GM19099 (cell line): Measurements from ENCODE around the gene HOMER1.

Experiments
- POLR2A ChIP-seq: IDR thresholded peaks from 3 replicates; pipeline ENCODE4 v1.6.1; 2011; ENCODE audit warnings: low read depth; ENCODE audit not compliant: insufficient read length; ENCODE audit errors: extremely low read depth

The HOMER1 gene

DNA sequence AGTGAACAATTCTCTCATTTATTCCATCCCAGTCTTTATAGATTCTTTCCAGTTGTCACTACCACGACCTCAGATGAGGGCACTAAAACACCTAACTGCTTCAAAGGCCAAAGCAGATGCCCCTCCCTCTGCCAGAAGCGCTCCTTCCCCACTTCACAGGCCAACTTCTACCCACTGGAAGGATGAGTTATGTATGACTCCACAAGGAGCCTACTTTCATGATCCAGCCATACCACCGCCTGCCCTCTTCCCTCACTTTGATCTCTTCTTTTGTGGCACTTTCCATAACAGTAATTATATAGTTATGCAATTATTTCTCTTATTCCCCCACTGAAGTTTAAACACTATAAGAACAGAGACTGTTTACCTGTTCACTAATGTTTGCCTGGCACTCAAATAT is 93.7 kb downstream of the HOMER1 start:
- no peak for TF ChIP-seq POLR2A

GRCh38 chr5:79418276-79418675 is 95.7 kb downstream of the HOMER1 start:
- TF ChIP-seq POLR2A: no peak

DNA sequence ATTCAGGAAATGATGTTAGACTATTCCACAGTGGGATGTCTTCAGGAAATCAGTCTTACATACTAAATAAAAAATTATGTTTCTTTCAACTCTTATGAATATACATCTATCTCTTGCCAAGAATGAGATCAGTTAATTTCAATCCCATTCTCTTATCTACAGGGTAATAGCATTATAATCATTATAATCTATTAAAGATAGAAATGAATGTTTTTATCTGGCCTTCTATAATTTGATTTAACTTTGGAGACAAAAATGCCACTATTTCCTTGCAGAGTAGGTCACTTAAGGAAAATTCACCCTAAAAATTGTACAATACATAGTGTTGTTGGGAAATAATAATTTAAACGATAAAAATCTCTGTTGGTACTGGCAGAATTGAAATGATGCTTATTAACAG is 96.4 kb downstream of the HOMER1 start:
- no peak for TF ChIP-seq POLR2A

GRCh38 chr5:79416499-79416898 is 97.4 kb downstream of the HOMER1 start:
- TF ChIP-seq POLR2A: no peak

DNA sequence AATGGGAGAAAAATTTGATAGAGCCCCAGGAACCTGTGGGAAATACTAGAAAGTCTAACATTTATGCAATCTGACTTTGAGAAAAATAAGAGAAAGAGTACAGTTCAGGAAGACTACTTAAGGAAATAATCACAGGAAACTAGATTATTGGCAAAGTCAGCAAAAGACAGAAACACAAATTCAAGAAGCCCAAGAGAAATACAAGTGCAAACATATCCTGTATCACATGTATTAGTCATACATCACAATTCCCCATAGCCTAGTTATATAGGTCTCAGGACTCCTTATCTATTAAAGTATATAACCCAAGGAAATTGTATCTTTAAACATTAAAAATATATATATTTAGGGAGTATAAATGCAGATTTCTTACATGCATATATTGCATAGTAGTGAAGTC is 100.8 kb downstream of the HOMER1 start:
- no peak for TF ChIP-seq POLR2A

GRCh38 chr5:79408028-79408427 is 105.9 kb downstream of the HOMER1 start:
- no peak for TF ChIP-seq POLR2A

DNA sequence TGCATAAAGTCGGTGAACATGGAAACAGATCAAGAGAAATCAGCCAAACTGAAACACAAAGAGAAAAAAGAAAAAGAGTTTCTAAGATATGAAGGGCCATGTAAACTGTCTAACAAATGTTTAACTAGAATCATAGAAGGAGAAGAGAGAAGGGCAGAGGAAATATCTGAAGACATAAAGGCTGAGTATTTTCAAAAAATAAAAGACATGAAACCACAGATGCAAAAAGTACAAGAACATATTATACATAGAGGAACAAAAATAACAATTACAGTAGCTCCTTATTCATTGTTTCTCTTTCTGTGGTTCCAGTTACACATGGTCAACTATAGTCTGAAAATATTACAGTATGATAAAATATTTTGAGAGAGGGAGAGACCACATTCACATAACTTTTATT is 106.3 kb downstream of the HOMER1 start:
- TF ChIP-seq POLR2A: no peak

DNA sequence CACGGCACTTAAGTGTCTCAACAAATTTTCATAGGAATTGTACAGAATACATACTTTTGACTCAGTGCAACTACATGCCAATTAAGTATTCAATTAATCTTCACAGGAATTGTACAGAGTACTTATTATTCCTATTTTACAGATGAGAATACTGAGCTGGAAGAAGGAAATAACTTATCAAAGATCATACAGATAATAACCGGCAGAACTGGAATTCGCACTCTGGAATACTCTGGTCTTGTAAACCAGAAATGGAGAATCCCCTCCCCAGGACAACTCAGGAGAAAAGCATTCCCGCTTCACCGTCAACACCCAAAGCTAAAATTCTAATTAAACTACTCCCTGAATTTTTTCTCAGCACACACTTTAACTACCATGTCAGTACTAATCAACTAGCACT is 112.7 kb downstream of the HOMER1 start:
- no peak for TF ChIP-seq POLR2A

- TF ChIP-seq POLR2A: no peak
These were observed 114.9 kb downstream of the HOMER1 start for GRCh38 chr5:79399046-79399445.

DNA sequence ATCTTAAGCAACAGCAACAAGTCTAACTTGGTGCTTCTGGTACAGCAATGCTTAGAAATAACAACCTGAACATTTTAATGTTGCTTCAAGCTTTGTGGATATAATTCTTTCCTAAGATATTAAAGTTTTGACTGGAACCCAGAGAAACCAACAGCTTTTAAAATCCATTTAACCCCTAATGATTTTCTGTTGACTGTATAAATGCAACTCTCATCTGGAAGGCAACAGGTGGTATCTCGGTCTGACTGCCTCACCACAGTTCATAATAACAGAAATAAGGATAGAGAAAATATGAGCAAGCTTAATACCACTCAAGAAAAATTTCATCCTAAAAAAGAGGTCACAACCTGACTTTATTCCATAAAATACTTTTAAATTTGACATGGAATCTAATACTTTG is 116.9 kb downstream of the HOMER1 start:
- TF ChIP-seq POLR2A: no peak

DNA sequence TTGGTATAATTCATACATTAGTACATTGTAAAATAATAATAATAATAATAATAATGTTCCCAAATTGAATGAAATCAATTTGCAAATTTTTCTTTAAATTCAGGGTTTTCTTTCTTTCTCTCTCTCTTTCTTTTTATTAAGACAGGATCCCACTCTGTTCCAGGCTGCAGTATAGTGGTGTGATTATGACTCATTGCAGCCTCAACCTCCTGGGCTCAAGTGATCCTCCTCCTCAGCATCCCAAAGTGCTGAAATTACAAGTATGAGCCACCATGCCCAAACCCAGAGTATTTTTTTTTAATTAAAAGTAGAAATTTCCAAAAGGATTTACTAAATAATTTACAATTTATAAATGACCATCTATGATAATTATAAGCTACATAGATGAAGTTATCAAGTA is 117.7 kb downstream of the HOMER1 start:
- no peak for TF ChIP-seq POLR2A

DNA sequence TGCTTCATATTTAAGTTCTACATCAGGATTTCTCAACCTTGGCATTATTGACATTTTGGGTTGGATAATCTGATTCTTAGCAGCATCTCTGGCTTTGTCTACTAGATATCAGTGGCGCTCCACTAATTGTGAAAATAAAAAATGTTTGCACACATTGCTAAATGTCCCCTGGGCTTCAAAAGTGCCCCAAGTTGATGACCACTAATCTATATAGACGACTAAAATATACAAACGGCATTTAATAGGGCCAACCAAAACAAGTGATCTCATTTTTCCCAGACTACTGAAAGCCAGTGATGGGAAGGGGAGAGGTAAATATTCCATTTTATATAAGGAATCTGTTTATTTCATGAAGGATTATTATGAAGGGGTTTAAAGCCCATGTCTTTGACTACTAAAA is 118.6 kb downstream of the HOMER1 start:
- no peak for TF ChIP-seq POLR2A

DNA sequence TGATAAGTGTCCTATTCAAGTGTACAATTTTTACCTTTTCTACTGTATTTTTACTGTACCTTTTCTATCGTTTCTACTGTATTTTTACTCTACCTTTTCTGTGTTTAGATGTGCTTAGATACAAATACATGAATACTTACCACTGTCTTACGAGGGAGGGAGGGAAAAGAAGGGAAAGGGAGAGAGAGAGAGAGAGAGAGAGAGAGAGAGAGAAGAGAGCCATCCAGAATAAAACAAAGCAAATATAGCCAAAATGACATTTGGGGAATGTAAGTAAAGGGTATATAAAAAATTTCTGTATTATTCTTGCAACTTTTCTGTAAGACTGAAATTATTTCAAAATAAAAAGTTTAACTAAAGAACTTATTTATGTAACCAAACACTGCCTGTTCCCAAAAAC is 121.2 kb downstream of the HOMER1 start:
- TF ChIP-seq POLR2A: no peak

DNA sequence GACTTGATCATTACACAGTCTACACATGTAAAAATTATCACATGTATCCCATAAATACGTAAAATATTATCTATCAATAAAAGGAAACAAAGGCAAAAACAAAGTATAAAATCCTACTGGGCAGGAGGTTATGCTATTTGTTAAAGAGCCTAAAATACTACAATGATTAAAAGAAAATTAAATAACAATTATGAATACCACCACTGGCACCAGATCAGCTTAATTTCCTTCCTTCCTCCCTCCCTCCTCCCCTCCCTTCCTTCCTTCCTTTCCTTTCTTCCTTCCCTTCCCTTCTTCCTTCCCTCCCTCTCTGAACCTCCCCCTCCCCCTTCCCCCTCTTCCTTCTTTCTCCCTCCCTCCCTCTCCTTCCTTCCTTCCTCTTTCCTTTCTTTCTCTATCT is 127.3 kb downstream of the HOMER1 start:
- TF ChIP-seq POLR2A: no peak

GRCh38 chr5:79378510-79379186 is 135.3 kb downstream of the HOMER1 start:
- no peak for TF ChIP-seq POLR2A

DNA sequence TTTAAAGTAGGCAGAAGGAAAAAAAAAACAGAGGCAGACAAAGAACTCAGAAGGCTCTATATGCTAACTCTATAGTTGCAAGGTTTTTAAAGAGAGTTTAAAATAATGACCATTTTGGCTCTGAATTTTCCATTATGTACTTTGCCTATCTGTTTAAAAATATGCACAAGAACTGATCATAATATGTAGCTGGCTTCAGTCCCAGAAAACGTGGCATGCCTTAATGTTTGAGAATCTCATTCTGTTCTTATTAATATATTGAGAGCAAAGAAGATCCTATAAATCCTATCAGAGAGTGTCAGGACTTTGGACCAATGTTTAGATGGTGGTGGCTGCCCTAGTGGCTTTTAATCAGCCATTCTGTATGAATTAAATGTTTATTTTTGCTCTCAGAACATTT is 156.5 kb downstream of the HOMER1 start:
- no peak for TF ChIP-seq POLR2A

- no peak for TF ChIP-seq POLR2A
These were observed 164.1 kb downstream of the HOMER1 start for GRCh38 chr5:79349881-79350280.
